ENCODE results near the gene C2CD2. TPM values are rescaled to one million over a fixed set of nuclear protein-coding genes. Genes with fewer than 3 reads are reported as not detected.

Gene C2CD2
- total RNA-seq, 1 donor from 2014 or later, result 6.7 TPM

GRCh38 chr21:41854426-41854995 is 99.3 kb downstream of the C2CD2 start:
- Mint-ChIP-seq H3K27me3 (no peaks in the 10 kb centered on the region), H3K4me1 (no peaks in the 10 kb centered on the region), H3K27ac (no peak overlapping the region), H3K36me3 (ENCODE audit: low read depth) (peaks cover 70% of the 10 kb centered on the region), H3K9me3 (no peaks in the 10 kb centered on the region), H3K4me3 (no peak overlapping the region)
- ATAC-seq (ENCODE audit: low read depth) (no peak), DNase-seq (no peak)
- intact Hi-C loops (cut with micrococcal nuclease), result no loop called here
- ChIA-PET CTCF (no interaction called here), POLR2A (no interaction called here)
- no peak for TF ChIP-seq CTCF (IDR thresholded peaks at IDR 0.05)

- H3K4me3 Mint-ChIP-seq, result no peak overlapping the region
- H3K36me3 Mint-ChIP-seq (ENCODE audit: low read depth), result peaks cover 75% of the 10 kb centered on the region
- no peaks in the 10 kb centered on the region for H3K4me1 Mint-ChIP-seq
- no peaks in the 10 kb centered on the region for H3K9me3 Mint-ChIP-seq
- ATAC-seq (ENCODE audit: low read depth), result no peak
- no peak overlapping the region for H3K27ac Mint-ChIP-seq
- H3K27me3 Mint-ChIP-seq, result no peaks in the 10 kb centered on the region
- CTCF ChIA-PET, result no interaction called here
- intact Hi-C loops (cut with micrococcal nuclease), result no loop called here
- TF ChIP-seq CTCF (IDR thresholded peaks at IDR 0.05), result no peak
- no peak for DNase-seq
- POLR2A ChIA-PET, result no interaction called here
Measured at GRCh38 chr21:41852929-41853320, 100.9 kb downstream of the C2CD2 start.

GRCh38 chr21:41852151-41852928 is 101.5 kb downstream of the C2CD2 start:
- ATAC-seq (ENCODE audit: low read depth) (no peak), DNase-seq (no peak)
- CTCF ChIA-PET, result interaction anchor here (0.9 kb wide), 1 partner anchor 36 kb away, joined by 4 read pairs; no protein-coding TSS in a partner anchor
- POLR2A ChIA-PET, result no interaction called here
- H3K27me3 Mint-ChIP-seq, result no peaks in the 10 kb centered on the region
- H3K9me3 Mint-ChIP-seq, result no peaks in the 10 kb centered on the region
- H3K4me1 Mint-ChIP-seq, result no peaks in the 10 kb centered on the region
- intact Hi-C loops (cut with micrococcal nuclease), result no loop called here
- H3K36me3 Mint-ChIP-seq (ENCODE audit: low read depth), result peaks cover 73% of the 10 kb centered on the region
- H3K27ac Mint-ChIP-seq, result no peak overlapping the region
- no peak overlapping the region for H3K4me3 Mint-ChIP-seq
- no peak for TF ChIP-seq CTCF (IDR thresholded peaks at IDR 0.05)

GRCh38 chr21:41851090-41851790 is 102.6 kb downstream of the C2CD2 start:
- H3K27ac Mint-ChIP-seq, result no peak overlapping the region
- CTCF ChIA-PET, result interaction anchor here (0.9 kb wide), 1 partner anchor 35 kb away, joined by 4 read pairs; no protein-coding TSS in a partner anchor
- peaks cover 70% of the 10 kb centered on the region for H3K36me3 Mint-ChIP-seq (ENCODE audit: low read depth)
- DNase-seq, result no peak
- POLR2A ChIA-PET, result no interaction called here
- ATAC-seq (ENCODE audit: low read depth), result no peak
- H3K27me3 Mint-ChIP-seq, result no peaks in the 10 kb centered on the region
- no peaks in the 10 kb centered on the region for H3K9me3 Mint-ChIP-seq
- H3K4me3 Mint-ChIP-seq, result no peak overlapping the region
- H3K4me1 Mint-ChIP-seq, result no peaks in the 10 kb centered on the region
- no peak for TF ChIP-seq CTCF (IDR thresholded peaks at IDR 0.05)
- intact Hi-C loops (cut with micrococcal nuclease), result no loop called here

GRCh38 chr21:41850085-41850484 is 103.7 kb downstream of the C2CD2 start:
- no peaks in the 10 kb centered on the region for H3K27me3 Mint-ChIP-seq
- peaks cover 72% of the 10 kb centered on the region for H3K36me3 Mint-ChIP-seq (ENCODE audit: low read depth)
- POLR2A ChIA-PET, result interaction anchor here (0.5 kb wide), 1 partner anchor 10 kb away, joined by 5 read pairs; no protein-coding TSS in a partner anchor
- H3K4me1 Mint-ChIP-seq, result no peaks in the 10 kb centered on the region
- ATAC-seq (ENCODE audit: low read depth) (no peak), DNase-seq (no peak)
- intact Hi-C loops (cut with micrococcal nuclease), result no loop called here
- CTCF ChIA-PET, result no interaction called here
- no peak for TF ChIP-seq CTCF (IDR thresholded peaks at IDR 0.05)
- no peak overlapping the region for H3K4me3 Mint-ChIP-seq
- no peaks in the 10 kb centered on the region for H3K9me3 Mint-ChIP-seq
- no peak overlapping the region for H3K27ac Mint-ChIP-seq
